Loucy (cell line): ENCODE results near the gene LTBP1.

ENCODE experiments used
- CTCF ChIP-seq: fragments of 200-600 bp; sonication (generic); conservative IDR thresholded peaks from 2 replicates; pipeline ENCODE4 v1.5.1; 2014; ENCODE audit warnings: mild to moderate bottlenecking, antibody characterized with exemption, low read length
- EZH2phosphoT487 ChIP-seq: fragments of 200-600 bp; IDR thresholded peaks from 2 replicates; pipeline ENCODE4 v1.6.1; 2018; ENCODE audit warnings: antibody characterized with exemption, mild to moderate bottlenecking, moderate library complexity, borderline replicate concordance

GRCh38 chr2:32900246-32900973 is 46.3 kb upstream of the LTBP1 start:
- TF ChIP-seq CTCF (no peak), EZH2phosphoT487 (no peak)
